PC-9 (cell line): ENCODE results near the gene TANC1. TPM values are rescaled to one million over a fixed set of nuclear protein-coding genes. Genes with fewer than 3 reads are reported as not detected.

ENCODE experiments used
- BruUV-seq: library from RNA; stranded (reverse); fragments of 400-500 nt; replicated peaks from 2 replicates; lab custom pipeline; 2021; lab: Mats Ljungman, UMichigan
- CTCF ChIA-PET: fragments of 300-600 bp; sonication (Branson Sonifier 250); formaldehyde crosslinking; loops from one replicate; lab custom pipeline; 2022; ENCODE audit warnings: antibody characterized with exemption; lab: Charles Lee
- POLR2A ChIA-PET: fragments of 300-600 bp; sonication (Branson Sonifier 250); formaldehyde crosslinking; loops from one replicate; lab custom pipeline; 2022; ENCODE audit warnings: antibody characterized with exemption; ENCODE audit not compliant: unreplicated experiment; lab: Charles Lee
- DNase-seq, 2 experiments: peaks; one replicate each; pipeline versions ENCODE4 v3.0.0 to v3.0.0-alpha.2; 2015 to 2022; ENCODE audit warnings: mixed read lengths in 1 of 2
- H2AFZ ChIP-seq: fragments of 200-600 bp; sonication (generic); 2 replicates; pipeline ENCODE4 v1.8.1; 2017; ENCODE audit warnings: antibody characterized with exemption
- H3F3A ChIP-seq: fragments of 200-600 bp; sonication (generic); 2 replicates; pipeline ENCODE4 v1.8.1; 2017; ENCODE audit warnings: antibody characterized with exemption, mild to moderate bottlenecking, low read depth; ENCODE audit not compliant: insufficient read depth
- H3K27ac ChIP-seq: fragments of 200-600 bp; sonication (generic); 2 replicates; pipeline ENCODE4 v1.6.1; 2016; ENCODE audit warnings: mixed run types
- H3K27me3 ChIP-seq: fragments of 200-600 bp; sonication (generic); 2 replicates; pipeline ENCODE4 v1.6.1; 2016; ENCODE audit warnings: low read depth, mixed run types; ENCODE audit not compliant: insufficient read depth
- H3K36me3 ChIP-seq: fragments of 200-600 bp; sonication (generic); 2 replicates; pipeline ENCODE4 v1.6.1; 2016; ENCODE audit warnings: low read depth, mixed run types
- H3K4me1 ChIP-seq: fragments of 200-600 bp; sonication (generic); replicated peaks from 2 replicates; pipeline ENCODE4 v1.6.1; 2016; ENCODE audit warnings: mixed run types; ENCODE audit not compliant: insufficient read depth
- H3K4me2 ChIP-seq: fragments of 200-600 bp; sonication (generic); 2 replicates; pipeline ENCODE4 v1.6.1; 2017; ENCODE audit warnings: mixed run types
- H3K4me3 ChIP-seq: fragments of 200-600 bp; sonication (generic); 2 replicates; pipeline ENCODE4 v1.6.1; 2016; ENCODE audit warnings: mixed run types
- H3K79me2 ChIP-seq: fragments of 200-600 bp; sonication (generic); 2 replicates; pipeline ENCODE4 v1.6.1; 2017; ENCODE audit warnings: low read depth, mixed run types
- H3K9me2 ChIP-seq: fragments of 200-600 bp; sonication (generic); 2 replicates; pipeline ENCODE4 v1.8.1; 2017; ENCODE audit warnings: mild to moderate bottlenecking; ENCODE audit not compliant: insufficient read depth
- H3K9me3 ChIP-seq: fragments of 200-600 bp; sonication (generic); 2 replicates; pipeline ENCODE4 v1.8.1; 2016; ENCODE audit warnings: low read depth; ENCODE audit not compliant: insufficient read depth
- H4K20me1 ChIP-seq: fragments of 200-600 bp; sonication (generic); 2 replicates; pipeline ENCODE4 v1.8.1; 2017; ENCODE audit not compliant: insufficient read depth
- EZH2 ChIP-seq: fragments of 200-600 bp; sonication (generic); IDR thresholded peaks from 2 replicates; pipeline ENCODE4 v1.8.0; 2017; ENCODE audit warnings: antibody characterized with exemption, low read depth
- intact Hi-C: fragments of 100-400 bp; cut with micrococcal nuclease; formaldehyde crosslinking; loops from one replicate; pipeline ENCODE4 v1.10.0; 2022; ENCODE audit not compliant: unreplicated experiment
- total RNA-seq: library from RNA; stranded (reverse); gene quantifications from 2 replicates; pipeline ENCODE4 v1.2.3, GENCODE V29; 2021
- TF ChIP-seq, protein P1 (sequence below): fragments of 200-600 bp; sonication (generic); conservative IDR thresholded peaks from 2 replicates; pipeline ENCODE4 v1.6.1; 2017; ENCODE audit warnings: mixed run types, antibody characterized with exemption, mild to moderate bottlenecking, moderate library complexity

TANC1 gene
- total RNA-seq, 1 experiment from 2014 or later, result 26.0 TPM

DNA sequence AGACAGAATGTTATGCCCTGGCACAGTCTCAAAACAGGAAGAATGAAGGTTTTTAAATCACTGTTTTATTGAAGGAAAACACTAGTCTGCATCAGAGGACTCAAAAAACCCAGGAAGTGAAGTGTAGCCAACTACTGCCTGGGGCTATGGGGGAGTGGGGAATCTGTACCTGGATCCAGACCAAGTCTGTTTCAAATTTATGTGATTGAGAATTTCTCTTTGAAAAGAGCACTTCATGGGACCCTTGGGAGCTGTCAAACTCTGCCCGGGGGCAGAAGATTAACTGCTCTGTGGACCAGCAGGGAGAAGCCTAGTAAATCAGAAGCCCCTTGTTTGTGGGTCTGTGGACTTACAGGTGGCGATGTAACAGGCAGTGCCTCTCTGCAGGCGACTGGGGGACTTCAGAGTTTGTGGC, 45.3 kb upstream of the TANC1 start:
- peaks cover 29% of the 10 kb centered on the region for H3K4me1 ChIP-seq
- POLR2A ChIA-PET, result interaction anchor here (0.6 kb wide), 1 partner anchor 142 kb away, joined by 3 read pairs; no protein-coding TSS in a partner anchor
- no peaks in the 10 kb centered on the region for H3K27me3 ChIP-seq
- no peaks in the 10 kb centered on the region for H3K79me2 ChIP-seq
- TF ChIP-seq, protein P1, sequence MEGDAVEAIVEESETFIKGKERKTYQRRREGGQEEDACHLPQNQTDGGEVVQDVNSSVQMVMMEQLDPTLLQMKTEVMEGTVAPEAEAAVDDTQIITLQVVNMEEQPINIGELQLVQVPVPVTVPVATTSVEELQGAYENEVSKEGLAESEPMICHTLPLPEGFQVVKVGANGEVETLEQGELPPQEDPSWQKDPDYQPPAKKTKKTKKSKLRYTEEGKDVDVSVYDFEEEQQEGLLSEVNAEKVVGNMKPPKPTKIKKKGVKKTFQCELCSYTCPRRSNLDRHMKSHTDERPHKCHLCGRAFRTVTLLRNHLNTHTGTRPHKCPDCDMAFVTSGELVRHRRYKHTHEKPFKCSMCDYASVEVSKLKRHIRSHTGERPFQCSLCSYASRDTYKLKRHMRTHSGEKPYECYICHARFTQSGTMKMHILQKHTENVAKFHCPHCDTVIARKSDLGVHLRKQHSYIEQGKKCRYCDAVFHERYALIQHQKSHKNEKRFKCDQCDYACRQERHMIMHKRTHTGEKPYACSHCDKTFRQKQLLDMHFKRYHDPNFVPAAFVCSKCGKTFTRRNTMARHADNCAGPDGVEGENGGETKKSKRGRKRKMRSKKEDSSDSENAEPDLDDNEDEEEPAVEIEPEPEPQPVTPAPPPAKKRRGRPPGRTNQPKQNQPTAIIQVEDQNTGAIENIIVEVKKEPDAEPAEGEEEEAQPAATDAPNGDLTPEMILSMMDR, result no peak
- TF ChIP-seq EZH2, result no peak
- intact Hi-C loops, result no loop called here
- DNase-seq, result peak in 1 of 2 experiments; percentile 27
- CTCF ChIA-PET, result no interaction called here
- H3K4me3 ChIP-seq, result no peak overlapping the region
- peak overlapping the region; percentile 40 for H3K4me2 ChIP-seq
- H3K9me2 ChIP-seq, result no peaks in the 10 kb centered on the region
- BruUV-seq, result no TSS peak
- no peaks in the 10 kb centered on the region for H3K36me3 ChIP-seq
- peaks cover 9% of the 10 kb centered on the region; the same call in 1 of the 2 replicates for H3F3A ChIP-seq
- H3K9me3 ChIP-seq, result no peaks in the 10 kb centered on the region
- peak overlapping the region; percentile 44 for H3K27ac ChIP-seq
- H2AFZ ChIP-seq, result peak overlapping the region; percentile 40; the same call in 1 of the 2 replicates
- no peaks in the 10 kb centered on the region for H4K20me1 ChIP-seq

DNA sequence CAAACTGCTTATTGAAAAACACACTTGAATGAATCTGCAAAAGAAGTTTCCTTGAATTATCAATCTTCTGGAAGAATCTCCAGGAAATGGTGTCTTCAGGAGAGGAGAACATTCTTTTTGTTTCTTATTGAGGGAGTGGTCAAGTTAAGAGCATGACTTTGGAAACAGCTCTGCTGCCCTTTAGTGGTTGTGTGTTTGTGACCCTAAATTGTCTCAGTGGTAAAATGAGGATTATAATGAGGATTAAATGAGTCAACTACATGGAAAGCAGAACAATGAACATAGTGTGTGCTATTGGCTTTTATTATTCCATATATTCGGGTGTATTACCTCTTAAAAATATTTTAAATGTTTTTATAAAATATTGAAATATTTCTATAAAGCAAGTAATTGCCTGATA, 44.8 kb upstream of the TANC1 start:
- ChIA-PET POLR2A (no interaction called here), CTCF (no interaction called here)
- H3K79me2 ChIP-seq, result no peaks in the 10 kb centered on the region
- no peaks in the 10 kb centered on the region for H4K20me1 ChIP-seq
- peak overlapping the region; percentile 44; the same call in 1 of the 2 replicates for H3K27ac ChIP-seq
- peaks cover 29% of the 10 kb centered on the region for H3K4me1 ChIP-seq
- TF ChIP-seq, protein P1, result no peak
- TF ChIP-seq EZH2, result no peak
- no peak overlapping the region for H3K4me3 ChIP-seq
- no peaks in the 10 kb centered on the region for H3K9me3 ChIP-seq
- 0 out of 2 replicates have a peak overlapping the region, but pooled peaks have one; percentile 40 for H2AFZ ChIP-seq
- H3K27me3 ChIP-seq, result no peaks in the 10 kb centered on the region
- no peaks in the 10 kb centered on the region for H3K9me2 ChIP-seq
- no peaks in the 10 kb centered on the region for H3K36me3 ChIP-seq
- intact Hi-C loops, result no loop called here
- DNase-seq, result no peak
- no TSS peak for BruUV-seq
- H3K4me2 ChIP-seq, result 0 out of 2 replicates have a peak overlapping the region, but pooled peaks have one; percentile 40
- peaks cover 9% of the 10 kb centered on the region; the same call in 1 of the 2 replicates for H3F3A ChIP-seq

- H3K27me3 ChIP-seq, result no peaks in the 10 kb centered on the region
- H3K9me3 ChIP-seq, result no peaks in the 10 kb centered on the region
- TF ChIP-seq EZH2, result no peak
- TF ChIP-seq, protein P1, result no peak
- peaks cover 44% of the 10 kb centered on the region for H3K4me1 ChIP-seq
- peak overlapping the region; percentile 76 for H3K27ac ChIP-seq
- CTCF ChIA-PET, result interaction anchor here (0.7 kb wide), 1 partner anchor 118 kb away, joined by 5 read pairs; no protein-coding TSS in a partner anchor
- peak overlapping the region; percentile 38; the same call in 1 of the 2 replicates for H3K4me3 ChIP-seq
- no peaks in the 10 kb centered on the region for H3K79me2 ChIP-seq
- H3K36me3 ChIP-seq, result no peaks in the 10 kb centered on the region
- no peak overlapping the region for H2AFZ ChIP-seq
- DNase-seq, result peak; percentile 45 to 81
- no peaks in the 10 kb centered on the region for H3K9me2 ChIP-seq
- H4K20me1 ChIP-seq, result no peaks in the 10 kb centered on the region
- H3K4me2 ChIP-seq, result peak overlapping the region; percentile 72
- intact Hi-C loops, result no loop called here
- peaks cover 9% of the 10 kb centered on the region; the same call in 1 of the 2 replicates for H3F3A ChIP-seq
- no TSS peak for BruUV-seq
- POLR2A ChIA-PET, result interaction anchor here (0.6 kb wide), 1 partner anchor 801 kb away, joined by 10 read pairs; no protein-coding TSS in a partner anchor
Observed at GRCh38 chr2:158926478-158926948, 41.9 kb upstream of the TANC1 start.
